ENCODE data around the gene SYNPO2. TPM values are rescaled to one million over a fixed set of nuclear protein-coding genes. Genes with fewer than 3 reads are reported as not detected.

The SYNPO2 gene
- total RNA-seq, 5 donors from 2014 or later (not counting 1 experiment from before 2014, with no cell fraction given) = 0.21 to 1.6 (median 1.2) TPM

- ATAC-seq (replicated peaks in 1 of 4) (no peak), DNase-seq (no peak)
- ChIA-PET POLR2A (no interaction called here), CTCF (no interaction called here)
- peaks cover 3 to 15% of the 10 kb centered on the region in 2 donors for H3K27me3 Mint-ChIP-seq
- H3K4me3 ChIP-seq (ENCODE audit: control insufficient read depth in 1 of 2, extremely low read depth in 1 of 2, low read length in 1 of 2) = no peak overlapping the region
- no CpG with 5 or more reads among the region's 2 CpGs for WGBS (ENCODE audit: insufficient coverage)
- no peaks in the 10 kb centered on the region for H3K27me3 ChIP-seq (replicated peaks in 1 of 2; ENCODE audit: control insufficient read depth in 2 of 2, extremely low read depth in 1 of 2, insufficient read depth in 2 of 2, low read length in 1 of 2)
- no peak overlapping the region for H3K4me3 Mint-ChIP-seq
- no peaks in the 10 kb centered on the region for H3K4me1 Mint-ChIP-seq
- H3K9me3 ChIP-seq = no peaks in the 10 kb centered on the region
- no peaks in the 10 kb centered on the region for H3K36me3 ChIP-seq (ENCODE audit: control insufficient read depth in 2 of 2, extremely low read depth in 1 of 2, insufficient read depth in 1 of 2, low read length in 1 of 2)
- H3K9me3 Mint-ChIP-seq = no peaks in the 10 kb centered on the region
- H3K27ac Mint-ChIP-seq = no peak overlapping the region
- H3K27ac ChIP-seq (ENCODE audit: low read length) = no peak overlapping the region
- no peaks in the 10 kb centered on the region for H3K36me3 Mint-ChIP-seq
- H3K4me1 ChIP-seq (ENCODE audit: control insufficient read depth in 1 of 2, extremely low read depth in 1 of 2, insufficient read depth in 2 of 2, low read length in 2 of 2) = no peaks in the 10 kb centered on the region
These were observed 43.1 kb downstream of the SYNPO2 start for GRCh38 chr4:118931786-118932185.

DNA sequence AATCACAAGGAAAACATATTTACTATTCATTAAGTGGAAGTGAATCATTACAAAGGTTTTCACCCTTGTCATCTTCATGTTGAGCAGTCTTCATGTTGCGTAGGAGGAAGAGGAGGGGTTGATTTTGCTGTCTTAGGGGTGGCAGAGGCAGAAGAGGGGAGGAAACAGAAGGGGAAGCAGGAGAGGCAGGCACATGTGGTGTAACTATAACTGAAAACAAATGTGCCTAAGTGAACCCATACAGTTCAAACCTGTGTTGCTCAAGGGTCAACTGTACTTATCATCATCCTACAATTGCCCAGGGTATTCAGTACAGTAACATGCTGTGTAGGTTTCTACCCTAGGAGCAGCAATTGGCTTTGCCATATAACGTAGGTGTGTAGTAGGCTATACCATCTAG is 47.2 kb downstream of the SYNPO2 start:
- H3K36me3 ChIP-seq (ENCODE audit: control insufficient read depth in 2 of 2, extremely low read depth in 1 of 2, insufficient read depth in 1 of 2, low read length in 1 of 2) = no peaks in the 10 kb centered on the region
- Mint-ChIP-seq H3K27me3 (peaks cover 8 to 19% of the 10 kb centered on the region in 2 donors), H3K9me3 (no peaks in the 10 kb centered on the region), H3K36me3 (no peaks in the 10 kb centered on the region), H3K4me3 (no peak overlapping the region), H3K4me1 (no peaks in the 10 kb centered on the region), H3K27ac (no peak overlapping the region)
- H3K9me3 ChIP-seq = no peaks in the 10 kb centered on the region
- ChIA-PET POLR2A (no interaction called here), CTCF (interaction anchor here in 1 of 2 donors (0.6 kb wide), 1 partner anchor 11 kb away, joined by 3 read pairs; no protein-coding TSS in a partner anchor)
- no CpG with 5 or more reads among the region's 2 CpGs for WGBS (ENCODE audit: insufficient coverage)
- no peaks in the 10 kb centered on the region for H3K27me3 ChIP-seq (replicated peaks in 1 of 2; ENCODE audit: control insufficient read depth in 2 of 2, extremely low read depth in 1 of 2, insufficient read depth in 2 of 2, low read length in 1 of 2)
- ATAC-seq (replicated peaks in 1 of 4) = no peak
- H3K27ac ChIP-seq (ENCODE audit: low read length) = no peak overlapping the region
- H3K4me1 ChIP-seq (ENCODE audit: control insufficient read depth in 1 of 2, extremely low read depth in 1 of 2, insufficient read depth in 2 of 2, low read length in 2 of 2) = no peaks in the 10 kb centered on the region
- DNase-seq = no peak
- H3K4me3 ChIP-seq (ENCODE audit: control insufficient read depth in 1 of 2, extremely low read depth in 1 of 2, low read length in 1 of 2) = no peak overlapping the region

DNA sequence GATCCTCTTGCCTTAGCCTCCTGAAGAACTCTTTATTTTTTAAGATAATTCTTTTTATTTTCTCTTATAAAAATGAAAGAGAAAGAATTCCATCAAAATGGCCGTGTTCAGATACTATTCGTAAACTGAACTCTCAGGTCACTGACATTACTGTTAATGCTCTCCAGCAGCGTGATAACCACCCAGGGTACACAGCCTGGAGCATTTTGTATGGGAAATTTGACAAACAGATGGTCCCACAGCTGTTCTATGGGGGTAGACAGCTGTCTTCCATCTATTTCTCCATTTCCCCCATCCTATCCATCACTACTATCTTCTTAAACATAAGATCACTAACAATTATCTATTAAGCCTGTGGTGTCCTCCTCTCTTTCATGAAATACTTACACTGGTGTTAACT is 47.8 kb downstream of the SYNPO2 start:
- WGBS (ENCODE audit: insufficient coverage) = no CpG with 5 or more reads among the region's 3 CpGs

GRCh38 chr4:118939169-118939783 is 50.6 kb downstream of the SYNPO2 start:
- no peaks in the 10 kb centered on the region for H3K4me1 Mint-ChIP-seq

More for the DNA sequence above, 47.8 kb downstream of the SYNPO2 start:
- ChIA-PET POLR2A (no interaction called here), CTCF (interaction anchor here in 1 of 2 donors (0.6 kb wide), 1 partner anchor 12 kb away, joined by 3 read pairs; no protein-coding TSS in a partner anchor)
- Histone ChIP-seq H3K4me1 (ENCODE audit: control insufficient read depth in 1 of 2, extremely low read depth in 1 of 2, insufficient read depth in 2 of 2, low read length in 2 of 2) (no peaks in the 10 kb centered on the region), H3K27ac (ENCODE audit: low read length) (no peak overlapping the region), H3K36me3 (ENCODE audit: control insufficient read depth in 2 of 2, extremely low read depth in 1 of 2, insufficient read depth in 1 of 2, low read length in 1 of 2) (no peaks in the 10 kb centered on the region), H3K4me3 (ENCODE audit: control insufficient read depth in 1 of 2, extremely low read depth in 1 of 2, low read length in 1 of 2) (no peak overlapping the region), H3K9me3 (no peaks in the 10 kb centered on the region), H3K27me3 (replicated peaks in 1 of 2; ENCODE audit: control insufficient read depth in 2 of 2, extremely low read depth in 1 of 2, insufficient read depth in 2 of 2, low read length in 1 of 2) (no peaks in the 10 kb centered on the region)
- Mint-ChIP-seq H3K4me3 (no peak overlapping the region), H3K27ac (no peak overlapping the region), H3K27me3 (peaks cover 13 to 24% of the 10 kb centered on the region in 2 donors), H3K4me1 (no peaks in the 10 kb centered on the region), H3K9me3 (no peaks in the 10 kb centered on the region), H3K36me3 (no peaks in the 10 kb centered on the region)
- DNase-seq (no peak), ATAC-seq (replicated peaks in 1 of 4) (no peak)

GRCh38 chr4:118941149-118941548 is 52.5 kb downstream of the SYNPO2 start:
- H3K4me1 Mint-ChIP-seq = no peaks in the 10 kb centered on the region
- H3K36me3 ChIP-seq (ENCODE audit: control insufficient read depth in 2 of 2, extremely low read depth in 1 of 2, insufficient read depth in 1 of 2, low read length in 1 of 2) = no peaks in the 10 kb centered on the region
- H3K4me1 ChIP-seq (ENCODE audit: control insufficient read depth in 1 of 2, extremely low read depth in 1 of 2, insufficient read depth in 2 of 2, low read length in 2 of 2) = no peaks in the 10 kb centered on the region
- no peaks in the 10 kb centered on the region for H3K27me3 ChIP-seq (replicated peaks in 1 of 2; ENCODE audit: control insufficient read depth in 2 of 2, extremely low read depth in 1 of 2, insufficient read depth in 2 of 2, low read length in 1 of 2)
- no peak overlapping the region for H3K4me3 Mint-ChIP-seq
- no peaks in the 10 kb centered on the region for H3K9me3 ChIP-seq
- no peak for DNase-seq
- H3K27me3 Mint-ChIP-seq = peaks cover 18 to 22% of the 10 kb centered on the region in 2 donors
- H3K27ac ChIP-seq (ENCODE audit: low read length) = no peak overlapping the region
- no peak overlapping the region for H3K4me3 ChIP-seq (ENCODE audit: control insufficient read depth in 1 of 2, extremely low read depth in 1 of 2, low read length in 1 of 2)
- no peaks in the 10 kb centered on the region for H3K9me3 Mint-ChIP-seq
- no peak for ATAC-seq (replicated peaks in 1 of 4)
- no peaks in the 10 kb centered on the region for H3K36me3 Mint-ChIP-seq
- CTCF ChIA-PET = interaction anchor here in 1 of 2 donors (0.5 kb wide), 1 partner anchor 51 kb away, joined by 4 read pairs; no protein-coding TSS in a partner anchor
- H3K27ac Mint-ChIP-seq = no peak overlapping the region
- POLR2A ChIA-PET = no interaction called here
- 53% methylated on average over 1 of the region's 1 CpG for WGBS (ENCODE audit: insufficient coverage)

More at GRCh38 chr4:118939169-118939783, 50.6 kb downstream of the SYNPO2 start:
- Mint-ChIP-seq H3K27ac (no peak overlapping the region), H3K9me3 (no peaks in the 10 kb centered on the region), H3K4me3 (no peak overlapping the region), H3K27me3 (peaks cover 18 to 21% of the 10 kb centered on the region in 2 donors), H3K36me3 (no peaks in the 10 kb centered on the region)
- Histone ChIP-seq H3K27me3 (replicated peaks in 1 of 2; ENCODE audit: control insufficient read depth in 2 of 2, extremely low read depth in 1 of 2, insufficient read depth in 2 of 2, low read length in 1 of 2) (no peaks in the 10 kb centered on the region), H3K36me3 (ENCODE audit: control insufficient read depth in 2 of 2, extremely low read depth in 1 of 2, insufficient read depth in 1 of 2, low read length in 1 of 2) (no peaks in the 10 kb centered on the region), H3K9me3 (no peaks in the 10 kb centered on the region), H3K27ac (ENCODE audit: low read length) (no peak overlapping the region), H3K4me3 (ENCODE audit: control insufficient read depth in 1 of 2, extremely low read depth in 1 of 2, low read length in 1 of 2) (no peak overlapping the region), H3K4me1 (ENCODE audit: control insufficient read depth in 1 of 2, extremely low read depth in 1 of 2, insufficient read depth in 2 of 2, low read length in 2 of 2) (no peaks in the 10 kb centered on the region)
- ChIA-PET CTCF (no interaction called here), POLR2A (interaction anchor here in 1 of 2 donors (0.7 kb wide), 1 partner anchor 775 kb away, joined by 20 read pairs; no protein-coding TSS in a partner anchor)
- DNase-seq = no peak
- no peak for ATAC-seq (replicated peaks in 1 of 4)
- WGBS (ENCODE audit: insufficient coverage) = 79% methylated on average over 4 of the region's 10 CpGs

DNA sequence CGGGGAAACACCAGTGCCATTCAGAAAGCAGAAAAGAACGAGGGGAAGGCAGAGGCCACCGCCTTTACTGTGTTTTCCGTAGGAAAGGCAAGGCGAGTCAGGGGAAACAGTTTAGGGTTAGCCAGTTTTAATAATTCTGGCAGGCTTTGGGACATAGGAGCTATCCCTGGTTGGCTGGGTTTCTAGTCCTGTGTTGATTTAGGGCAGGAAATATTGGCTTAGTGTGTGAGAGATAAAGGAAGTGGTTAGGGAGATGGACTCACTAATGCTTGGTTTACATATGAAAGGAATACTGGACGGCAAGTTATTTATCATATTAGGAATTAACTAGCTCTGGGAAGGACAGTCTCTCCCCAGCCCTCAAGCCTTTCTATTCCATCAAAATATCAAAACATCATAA is 53.1 kb downstream of the SYNPO2 start:
- Mint-ChIP-seq H3K9me3 (no peaks in the 10 kb centered on the region), H3K27ac (no peak overlapping the region), H3K36me3 (no peaks in the 10 kb centered on the region), H3K27me3 (peaks cover 18 to 22% of the 10 kb centered on the region in 2 donors), H3K4me1 (no peaks in the 10 kb centered on the region), H3K4me3 (no peak overlapping the region)
- no peaks in the 10 kb centered on the region for H3K36me3 ChIP-seq (ENCODE audit: control insufficient read depth in 2 of 2, extremely low read depth in 1 of 2, insufficient read depth in 1 of 2, low read length in 1 of 2)
- 73% methylated on average over 5 of the region's 6 CpGs for WGBS (ENCODE audit: insufficient coverage)
- CTCF ChIA-PET = no interaction called here
- no peaks in the 10 kb centered on the region for H3K4me1 ChIP-seq (ENCODE audit: control insufficient read depth in 1 of 2, extremely low read depth in 1 of 2, insufficient read depth in 2 of 2, low read length in 2 of 2)
- no peak overlapping the region for H3K27ac ChIP-seq (ENCODE audit: low read length)
- POLR2A ChIA-PET = no interaction called here
- no peak overlapping the region for H3K4me3 ChIP-seq (ENCODE audit: control insufficient read depth in 1 of 2, extremely low read depth in 1 of 2, low read length in 1 of 2)
- no peaks in the 10 kb centered on the region for H3K9me3 ChIP-seq
- DNase-seq (no peak), ATAC-seq (replicated peaks in 1 of 4) (no peak)
- H3K27me3 ChIP-seq (replicated peaks in 1 of 2; ENCODE audit: control insufficient read depth in 2 of 2, extremely low read depth in 1 of 2, insufficient read depth in 2 of 2, low read length in 1 of 2) = no peaks in the 10 kb centered on the region

All from T-cell (primary cell).